Esophagus muscularis mucosa (tissue), 4 donors: ENCODE results near the gene IL34. TPM values are rescaled to one million over a fixed set of nuclear protein-coding genes. Genes with fewer than 3 reads are reported as not detected.

Experiments used
- DNase-seq: peaks from one replicate; pipeline ENCODE4 v3.0.0-alpha.2; 2017; ENCODE audit errors: extremely low spot score
- H3K27ac ChIP-seq, 4 donors: fragments of 200-600 bp; sonication (generic); replicated peaks in 1 of 4; 1 replicate in 3 of 4; 2 replicates in 1 of 4; pipeline ENCODE4 v1.5.1; 2016 to 2019; ENCODE audit warnings: mild to moderate bottlenecking in 1 of 4
- H3K27me3 ChIP-seq, 4 donors: fragments of 200-600 bp; sonication (generic); one replicate each; pipeline versions ENCODE4 v1.5.1 to v1.6.0; 2016 to 2019
- H3K36me3 ChIP-seq, 4 donors: fragments of 200-600 bp; sonication (generic); one replicate each; pipeline ENCODE4 v1.5.1; 2016 to 2019
- H3K4me1 ChIP-seq, 4 donors: fragments of 200-600 bp; sonication (generic); one replicate each; pipeline ENCODE4 v1.5.1; 2016 to 2019
- H3K4me3 ChIP-seq, 4 donors: fragments of 200-600 bp; sonication (generic); 1 replicate in 2 of 4; 2 replicates in 2 of 4; pipeline ENCODE4 v1.5.1; 2016 to 2019; ENCODE audit warnings: mild to moderate bottlenecking in 4 of 4, moderate library complexity in 1 of 4
- H3K9me3 ChIP-seq, 4 donors: fragments of 200-600 bp; sonication (generic); 1 replicate in 3 of 4; 2 replicates in 1 of 4; pipeline ENCODE4 v1.5.1; 2016 to 2019
- CTCF ChIP-seq, 3 experiments: fragments of 200-600 bp in 2 of 3; fragments of 450-650 bp in 1 of 3; sonication (generic) in 2 of 3; IDR thresholded peaks; one replicate each; pipeline ENCODE4 v1.5.1; 2017 to 2019; ENCODE audit warnings: antibody characterized with exemption in 3 of 3, mild to moderate bottlenecking in 2 of 3, moderate library complexity in 1 of 3
- EP300 ChIP-seq: sonication (generic); formaldehyde crosslinking; IDR thresholded peaks from one replicate; pipeline ENCODE4 v1.6.1; 2017; ENCODE audit warnings: antibody characterized with exemption
- POLR2A ChIP-seq: fragments of 450-650 bp; IDR thresholded peaks from one replicate; pipeline ENCODE4 v1.6.1; 2017; ENCODE audit warnings: antibody characterized with exemption, moderate library complexity, mild to moderate bottlenecking, low read depth
- POLR2AphosphoS5 ChIP-seq, 2 donors: sonication (generic); formaldehyde crosslinking; IDR thresholded peaks; one replicate each; pipeline ENCODE4 v1.6.1; 2017; ENCODE audit warnings: antibody characterized with exemption in 2 of 2
- WGBS: methylation state at CpG from one replicate; pipeline ENCODE4 v1.1.5; 2018; 5-methylcytosine and 5-hydroxymethylcytosine counted together
- intact Hi-C: fragments of 100-400 bp; cut with DNase I; formaldehyde crosslinking; loops from one replicate; pipeline ENCODE4 v1.15.1; 2023
- total RNA-seq, 4 donors: library from RNA; depleted of rRNA; stranded (reverse); fragments of >200 nt; gene quantifications; one replicate each; pipeline versions ENCODE4 v1.1.0 to v1.2.1, GENCODE V29; 2016

The IL34 gene
- 1 to 10 TPM; 1.7 to 4.7 (median 3.4) TPM for total RNA-seq

GRCh38 chr16:70646260-70647241 lies at the start of gene IL34:
TSS of gene IL34 (plus strand) at chr16:70646559. CDS start at chr16:70646948, 389 bp downstream.
- H3K27me3 ChIP-seq = no peaks in the 10 kb centered on the region
- 59% methylated on average over 22 of the region's 39 CpGs for WGBS
- H3K9me3 ChIP-seq = no peaks in the 10 kb centered on the region
- intact Hi-C loops = no loop called here
- H3K4me1 ChIP-seq = peaks cover 0 to 15% (median 10%) of the 10 kb centered on the region in 4 donors
- TF ChIP-seq POLR2A (no peak), EP300 (no peak), CTCF (IDR thresholded peaks at IDR 0.05) (no peak), POLR2AphosphoS5 (IDR thresholded peaks at IDR 0.05) (no peak)
- H3K27ac ChIP-seq = peak within 1 kb of the TSS; percentile 21 to 69 (median 51)
- no peaks in the 10 kb centered on the region for H3K36me3 ChIP-seq
- DNase-seq = no peak
- peak within 1 kb of the TSS in 3 of 4 donors; percentile 14 to 40 (median 21) for H3K4me3 ChIP-seq

GRCh38 chr16:70597135-70597835 lies 49.1 kb upstream of the IL34 start:
- Histone ChIP-seq H3K36me3 (no peaks in the 10 kb centered on the region), H3K9me3 (no peaks in the 10 kb centered on the region), H3K27me3 (no peaks in the 10 kb centered on the region), H3K27ac (no peak overlapping the region), H3K4me1 (peaks cover under 1 to 14% (median 10%) of the 10 kb centered on the region in 4 donors), H3K4me3 (no peak overlapping the region)
- DNase-seq = no peak
- intact Hi-C loops = no loop called here
- WGBS = 84% methylated on average over 4 of the region's 4 CpGs
- TF ChIP-seq POLR2AphosphoS5 (IDR thresholded peaks at IDR 0.05) (no peak), CTCF (IDR thresholded peaks at IDR 0.05) (no peak), EP300 (no peak), POLR2A (no peak)

GRCh38 chr16:70598937-70599503 lies 47.3 kb upstream of the IL34 start:
- 76% methylated on average over 6 of the region's 6 CpGs for WGBS
- Histone ChIP-seq H3K4me3 (no peak overlapping the region), H3K4me1 (peaks cover 0 to 8% (median 3%) of the 10 kb centered on the region in 4 donors), H3K9me3 (no peaks in the 10 kb centered on the region), H3K36me3 (no peaks in the 10 kb centered on the region), H3K27ac (no peak overlapping the region), H3K27me3 (no peaks in the 10 kb centered on the region)
- TF ChIP-seq POLR2AphosphoS5 (IDR thresholded peaks at IDR 0.05) = no peak
- TF ChIP-seq POLR2A = no peak
- TF ChIP-seq EP300 = no peak
- no peak for TF ChIP-seq CTCF (IDR thresholded peaks at IDR 0.05)
- intact Hi-C loops = no loop called here
- no peak for DNase-seq

- no peak overlapping the region for H3K4me3 ChIP-seq
- H3K36me3 ChIP-seq = no peaks in the 10 kb centered on the region
- H3K27me3 ChIP-seq = no peaks in the 10 kb centered on the region
- H3K27ac ChIP-seq = no peak overlapping the region
- intact Hi-C loops = no loop called here
- WGBS = 88% methylated on average over 3 of the region's 3 CpGs
- DNase-seq = no peak
- no peaks in the 10 kb centered on the region for H3K4me1 ChIP-seq
- TF ChIP-seq POLR2A (no peak), POLR2AphosphoS5 (IDR thresholded peaks at IDR 0.05) (no peak), CTCF (IDR thresholded peaks at IDR 0.05) (no peak), EP300 (no peak)
- no peaks in the 10 kb centered on the region for H3K9me3 ChIP-seq
Measured at GRCh38 chr16:70600730-70601129, 45.6 kb upstream of the IL34 start.
